Stimulated activated CD8-positive, alpha-beta memory T cell treated with anti-CD3 and anti-CD28 coated beads, Interleukin-7, amount 100 ng/mL, for 1 hour (primary cell): ENCODE measurements around the gene TOP1.

Experiments
- DNase-seq, 2 donors: peaks; one replicate each; pipeline ENCODE4 v3.0.0-alpha.2; 2020; ENCODE audit warnings: low read depth in 2 of 2

TOP1 gene

GRCh38 chr20:41028359-41029149 is at the start of gene TOP1:
Gene TOP1 (plus strand): TSS chr20:41028822. CDS start chr20:41029068, 246 bp downstream.
- peak; percentile 99 to 100 for DNase-seq

- no peak for DNase-seq
Observed at GRCh38 chr20:40979247-40979646, 49.4 kb upstream of the TOP1 start.

- no peak for DNase-seq
Observed at GRCh38 chr20:40980106-40980827, 48.4 kb upstream of the TOP1 start.

- DNase-seq, result no peak
Observed at GRCh38 chr20:40980828-40981310, 47.8 kb upstream of the TOP1 start.

- no peak for DNase-seq
Observed at GRCh38 chr20:40982415-40983145, 46.0 kb upstream of the TOP1 start.

- DNase-seq, result no peak
Observed at GRCh38 chr20:40983898-40984297, 44.7 kb upstream of the TOP1 start.

GRCh38 chr20:40984496-40984895 is 44.1 kb upstream of the TOP1 start:
- no peak for DNase-seq

GRCh38 chr20:40986774-40987173 is 41.8 kb upstream of the TOP1 start:
- DNase-seq, result no peak

GRCh38 chr20:40990542-40991120 is 38.0 kb upstream of the TOP1 start:
- peak; percentile 19 to 38 for DNase-seq

- DNase-seq, result no peak
Observed at GRCh38 chr20:40991181-40991889, 37.3 kb upstream of the TOP1 start.

GRCh38 chr20:40992349-40993113 is 36.1 kb upstream of the TOP1 start:
- no peak for DNase-seq

- no peak for DNase-seq
Observed at GRCh38 chr20:40993794-40994540, 34.7 kb upstream of the TOP1 start.

- DNase-seq, result no peak
Observed at GRCh38 chr20:40996326-40996725, 32.3 kb upstream of the TOP1 start.

- DNase-seq, result no peak
Observed at GRCh38 chr20:40997116-40997515, 31.5 kb upstream of the TOP1 start.

- DNase-seq, result no peak
Observed at GRCh38 chr20:40999841-41000240, 28.8 kb upstream of the TOP1 start.

- no peak for DNase-seq
Observed at GRCh38 chr20:41000628-41001027, 28.0 kb upstream of the TOP1 start.

- DNase-seq, result no peak
Observed at GRCh38 chr20:41001497-41001896, 27.1 kb upstream of the TOP1 start.

- no peak for DNase-seq
Observed at GRCh38 chr20:41002842-41003142, 25.8 kb upstream of the TOP1 start.

GRCh38 chr20:41003143-41003935 is 25.3 kb upstream of the TOP1 start:
- peak; percentile 23 to 41 for DNase-seq
